ENCODE results near the gene SAMD3.
A peak's percentile ranks its signal among the peaks of the same experiment; 100 is the strongest.
"Not testable (repeated sequence)": the region's sequence is repeated elsewhere in the genome, so short reads cannot be mapped to it uniquely, and the experiment has no call there.

Gene SAMD3

DNA sequence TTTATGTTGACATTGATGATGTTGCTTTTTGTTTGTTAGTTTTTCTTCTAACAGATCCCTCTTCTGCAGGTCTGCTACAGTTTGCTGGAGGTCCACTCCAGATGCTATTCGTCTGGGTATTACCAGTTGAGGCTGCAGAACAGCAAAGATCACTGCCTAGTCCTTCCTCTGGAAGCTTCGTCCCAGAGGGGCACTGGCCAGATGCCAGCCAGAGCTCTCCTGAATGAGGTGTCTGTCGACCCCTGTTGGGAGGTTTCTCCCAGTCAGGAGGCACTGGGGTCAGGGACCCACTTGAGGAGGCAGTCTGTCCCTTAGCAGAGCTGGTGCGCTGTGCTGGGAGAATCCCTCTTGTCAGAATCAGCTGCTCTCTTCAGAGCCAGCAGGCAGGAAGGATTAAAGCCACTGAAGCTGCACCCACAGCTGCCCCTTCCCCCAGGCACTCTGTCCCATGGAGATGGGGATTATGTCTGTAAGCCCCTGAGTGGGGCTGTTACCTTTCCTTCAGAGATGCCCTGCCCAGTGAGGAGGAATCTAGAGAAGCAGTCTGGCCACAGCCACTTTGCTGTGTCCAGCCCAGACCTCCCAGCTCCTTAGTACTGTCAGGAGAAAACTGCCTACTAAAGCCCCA, 49.3 kb downstream of the SAMD3 start:
- DNase-seq, result not testable (repeated sequence)

DNA sequence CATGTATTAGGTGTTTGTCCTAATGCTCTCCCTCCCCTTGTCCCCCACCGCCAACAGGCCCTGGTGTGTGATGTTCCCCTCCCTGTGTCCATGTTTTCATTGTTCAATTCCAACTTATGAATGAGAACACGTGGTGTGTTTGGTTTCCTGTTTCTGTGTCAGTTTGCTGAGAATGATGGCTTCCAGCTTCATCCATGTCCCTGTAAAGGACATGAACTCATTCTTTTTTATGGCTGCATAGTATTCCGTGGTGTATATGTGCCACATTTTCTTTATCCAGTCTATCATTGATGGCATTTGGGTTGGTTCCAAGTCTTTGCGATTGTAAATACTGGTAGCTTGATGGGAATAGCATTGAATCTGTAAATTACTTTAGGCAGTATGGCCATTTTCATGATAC, 52.6 kb downstream of the SAMD3 start:
- DNase-seq, result not testable (repeated sequence)

DNA sequence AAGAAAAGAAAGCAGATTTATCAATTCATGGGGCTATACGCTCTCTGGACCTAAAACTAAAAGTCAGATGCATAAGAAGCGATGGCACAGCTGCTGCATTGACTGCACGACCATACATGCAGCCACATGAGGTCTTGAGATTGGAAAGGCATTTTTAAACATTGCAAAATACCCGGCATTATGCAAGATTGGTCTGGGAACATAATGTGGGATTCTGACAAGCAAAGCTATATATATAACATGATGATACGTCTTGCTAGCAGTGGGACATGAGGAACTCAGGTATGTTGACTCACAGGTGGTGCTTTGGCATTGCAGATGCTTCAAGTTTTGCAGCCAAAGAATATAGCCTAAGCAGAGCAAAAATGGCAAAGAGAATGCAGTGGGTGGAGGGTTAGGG, 55.1 kb downstream of the SAMD3 start:
- peak in 1 of 2 donors; percentile 14 for DNase-seq

DNA sequence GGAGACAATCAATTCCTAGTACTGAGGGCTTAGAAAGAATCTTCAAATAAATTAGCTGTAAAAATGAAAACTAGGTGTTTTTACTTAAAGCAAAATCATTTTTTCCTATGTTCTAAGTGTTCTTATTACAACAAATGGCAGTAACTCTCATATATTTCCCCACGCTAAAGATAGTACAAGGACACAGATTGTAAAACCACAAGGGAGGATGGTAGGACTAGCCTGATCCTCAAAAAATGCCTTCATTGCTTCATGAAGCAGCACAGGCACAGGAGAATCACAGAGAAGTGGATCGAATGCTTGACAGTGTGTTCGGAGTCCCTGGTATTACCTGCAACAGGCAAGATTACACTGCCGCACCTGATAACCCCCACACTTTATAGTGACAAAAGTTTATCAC, 58.5 kb downstream of the SAMD3 start:
- DNase-seq, result no peak

DNA sequence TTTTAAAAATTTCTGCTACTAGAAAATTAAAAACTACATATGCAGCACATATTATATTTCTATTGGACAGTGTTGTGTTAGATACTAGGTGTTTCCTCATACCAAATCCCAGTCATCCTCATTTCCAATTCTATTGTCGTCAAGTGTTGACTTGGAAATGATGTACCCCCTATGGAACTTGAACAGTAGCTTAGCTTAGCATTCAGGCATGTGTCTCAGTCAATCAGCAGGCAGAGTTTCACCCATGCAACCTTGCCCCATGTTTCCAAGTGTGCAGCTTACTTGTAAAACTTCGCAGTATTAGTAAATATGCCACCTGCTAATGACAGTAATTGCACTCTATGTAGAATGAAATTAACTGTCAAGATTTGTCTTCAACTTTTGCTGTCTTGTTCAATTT, 59.5 kb downstream of the SAMD3 start:
- DNase-seq, result no peak

DNA sequence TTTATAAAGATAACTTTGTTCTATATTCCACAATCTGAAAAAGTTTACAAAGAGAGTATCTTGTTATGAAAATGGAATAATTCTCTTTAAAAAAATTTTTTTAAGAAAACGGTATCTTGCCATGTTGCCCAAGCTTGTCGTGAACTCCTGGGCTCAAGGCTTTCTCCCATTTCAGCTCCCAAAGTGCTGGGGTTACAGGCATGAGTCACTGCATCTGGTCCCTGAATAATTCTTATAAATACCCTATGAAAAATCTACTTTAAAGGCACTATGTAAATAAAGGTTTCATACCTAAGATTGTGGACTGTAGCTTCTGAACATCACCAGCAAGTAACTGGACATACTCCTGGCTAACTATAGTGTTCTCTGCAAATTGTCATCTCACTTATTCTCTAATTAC, 60.3 kb downstream of the SAMD3 start:
- no peak for DNase-seq

DNA sequence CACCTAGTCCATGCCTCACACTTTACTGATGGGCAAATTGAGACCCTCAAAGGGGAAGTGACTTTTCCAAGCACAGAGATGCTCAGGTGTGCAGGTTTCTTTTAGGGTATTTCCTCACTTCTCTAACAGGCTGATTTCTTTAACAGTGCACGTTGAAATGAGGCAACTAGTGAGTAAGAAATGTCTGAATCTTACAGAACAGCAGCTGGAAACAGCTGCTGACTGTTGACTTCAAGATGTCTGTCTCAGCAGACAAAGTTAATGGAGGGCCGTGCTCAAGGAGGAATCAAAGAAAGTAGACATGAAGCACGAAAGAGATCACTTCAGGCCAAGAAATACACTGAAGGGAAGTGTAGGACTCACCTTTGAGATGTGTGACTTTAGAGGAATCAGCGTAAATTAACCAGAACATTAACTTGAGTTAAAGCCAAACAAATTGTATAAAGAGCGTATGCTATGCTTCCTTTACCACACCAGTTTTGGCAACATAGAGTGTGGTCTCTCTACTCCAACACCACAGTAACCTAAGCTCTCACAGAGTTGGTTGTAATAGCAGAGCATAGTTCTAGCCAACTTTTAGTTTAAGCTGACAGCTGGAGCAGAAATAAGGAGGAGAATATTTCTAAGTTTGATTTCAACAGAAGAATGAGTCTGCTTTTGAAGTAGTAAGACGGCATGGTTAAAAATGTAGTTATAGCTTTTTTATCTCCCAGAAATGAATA, 60.9 kb downstream of the SAMD3 start:
- DNase-seq, result no peak

DNA sequence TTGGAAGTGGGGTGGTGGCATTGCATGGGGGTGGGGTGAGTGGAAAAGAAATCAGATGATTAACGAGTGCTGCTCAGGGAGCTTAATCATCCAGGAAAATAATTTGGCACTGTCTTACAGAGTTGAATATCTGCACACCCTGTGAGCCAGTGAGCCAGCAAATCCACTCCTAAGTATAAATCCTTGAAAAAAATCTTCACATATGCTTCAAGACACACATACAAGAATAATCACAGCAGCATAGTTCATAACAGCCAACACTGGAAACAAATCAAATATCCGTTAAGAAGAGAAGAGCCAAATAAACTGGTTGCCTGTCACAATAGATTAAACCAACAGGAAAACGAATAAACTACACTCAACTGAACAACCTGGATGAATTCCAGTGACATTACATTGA, 62.8 kb downstream of the SAMD3 start:
- no peak for DNase-seq

DNA sequence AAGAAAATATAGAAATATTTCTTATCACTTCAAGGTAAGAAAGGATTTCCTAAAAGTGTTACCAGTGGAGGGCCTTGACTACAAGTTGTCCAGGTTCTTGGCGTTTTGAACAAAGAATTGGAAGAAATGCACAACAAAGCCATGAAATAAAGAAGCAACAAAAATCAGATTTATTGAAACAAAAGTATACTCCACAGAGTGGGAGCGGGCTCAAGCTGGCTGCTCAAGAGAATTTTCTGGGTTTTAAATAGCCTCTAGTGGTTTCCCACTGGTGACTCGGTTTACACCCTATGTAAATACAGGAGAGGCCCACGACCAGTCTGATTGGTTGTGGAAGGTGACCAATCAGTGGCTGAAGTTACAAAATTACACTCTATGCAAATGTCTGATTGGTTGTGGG, 64.2 kb downstream of the SAMD3 start:
- no peak for DNase-seq

DNA sequence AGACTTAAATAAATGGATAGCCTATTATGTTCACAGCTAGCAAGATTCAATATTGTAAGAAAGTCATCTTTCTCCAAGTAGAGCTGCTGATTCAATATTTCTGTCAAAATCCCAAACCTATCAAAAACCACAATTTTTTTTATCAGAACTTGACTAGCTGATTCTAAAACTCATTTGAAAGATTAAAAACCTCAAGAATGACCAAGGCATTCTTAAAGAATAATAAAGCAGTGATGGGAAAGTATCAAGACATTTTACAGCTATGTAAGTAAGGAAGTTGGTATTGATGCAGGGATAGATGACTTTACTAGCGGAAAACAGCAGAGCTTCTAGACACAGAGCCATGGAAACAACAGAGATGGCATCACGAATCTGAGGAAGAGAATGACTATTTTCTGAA, 64.7 kb downstream of the SAMD3 start:
- DNase-seq, result no peak

DNA sequence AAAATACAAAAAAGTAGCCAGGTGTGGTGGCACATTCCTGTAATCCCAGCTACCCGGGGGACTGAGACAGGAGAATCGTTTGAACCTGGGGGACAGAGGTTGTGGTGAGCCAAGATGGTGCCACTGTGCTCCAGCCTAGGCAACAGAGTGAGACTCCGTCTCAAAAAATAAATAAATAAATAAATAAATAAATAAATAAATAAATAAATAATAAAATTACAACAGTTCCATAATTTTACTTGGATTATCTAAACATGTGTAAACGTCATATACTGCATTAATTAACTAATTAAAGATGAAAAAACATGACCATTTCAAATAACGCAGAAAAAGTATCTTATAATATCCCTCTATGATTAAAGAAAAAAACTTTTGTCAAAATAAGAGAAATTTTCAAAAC, 65.8 kb downstream of the SAMD3 start:
- no peak for DNase-seq

DNA sequence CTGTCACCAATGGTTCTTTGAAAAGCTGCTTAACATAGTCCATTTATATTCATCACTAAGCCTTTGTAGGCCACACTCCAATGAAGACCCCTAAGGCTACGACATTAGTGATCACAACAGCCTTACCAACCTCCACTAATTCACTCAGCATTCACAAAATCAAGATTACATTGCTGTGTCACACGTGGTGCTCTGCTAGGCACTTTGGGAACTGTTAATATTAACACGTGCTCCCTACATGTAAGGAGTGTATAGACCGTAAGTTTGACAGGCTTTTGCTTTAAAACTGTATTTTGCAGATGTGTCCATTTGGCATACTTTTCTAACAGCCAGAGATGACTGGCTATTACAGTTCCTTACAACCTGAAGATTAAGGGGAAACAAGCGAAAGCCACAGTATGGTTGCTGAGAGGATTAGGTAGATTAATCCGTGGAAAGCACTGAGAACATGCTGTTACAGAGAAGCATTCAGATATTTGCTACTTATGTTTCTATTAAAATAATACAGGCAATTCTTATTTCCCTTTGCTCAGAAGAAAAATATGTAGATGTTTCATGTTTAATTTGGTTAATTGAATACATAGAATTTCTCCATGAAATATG, 69.7 kb downstream of the SAMD3 start:
- no peak for DNase-seq

DNA sequence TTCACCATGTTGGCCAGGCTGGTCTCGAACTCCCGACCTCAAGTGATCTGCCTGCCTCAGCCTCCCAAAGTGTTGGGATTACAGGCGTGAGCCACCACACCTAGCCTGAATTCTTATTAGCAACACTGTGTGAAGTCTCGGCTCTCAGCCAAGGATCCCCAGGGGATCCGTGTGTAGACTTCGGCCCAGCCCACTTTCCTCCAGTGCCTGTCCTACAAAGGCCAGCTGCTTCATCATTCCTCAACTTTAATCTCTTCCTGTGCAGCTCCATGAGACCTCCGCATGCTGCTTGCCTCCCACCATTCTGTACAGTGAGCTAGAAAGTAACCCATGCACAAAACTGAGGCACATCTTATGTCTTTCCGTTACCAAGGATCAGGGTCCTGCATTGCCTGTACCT, 71.8 kb downstream of the SAMD3 start:
- no peak for DNase-seq

DNA sequence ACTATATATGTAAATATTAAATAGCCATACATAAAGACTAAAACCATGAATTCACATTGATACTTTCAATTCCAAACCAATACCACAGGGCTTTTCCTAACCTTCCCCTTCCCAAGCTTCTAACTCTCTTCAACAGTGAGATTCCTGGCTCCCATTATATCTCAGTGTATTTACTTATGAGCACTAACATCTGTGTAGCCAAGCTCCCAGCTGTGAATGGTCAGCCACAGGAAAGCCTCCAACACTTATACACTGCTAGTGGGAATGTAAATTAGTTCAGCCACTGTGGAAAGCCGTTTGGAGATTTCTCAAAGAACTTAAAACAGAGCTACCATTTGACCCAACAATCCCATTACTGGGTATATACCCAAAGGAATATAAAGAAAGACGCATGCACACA, 73.7 kb downstream of the SAMD3 start:
- DNase-seq, result not testable (repeated sequence)

DNA sequence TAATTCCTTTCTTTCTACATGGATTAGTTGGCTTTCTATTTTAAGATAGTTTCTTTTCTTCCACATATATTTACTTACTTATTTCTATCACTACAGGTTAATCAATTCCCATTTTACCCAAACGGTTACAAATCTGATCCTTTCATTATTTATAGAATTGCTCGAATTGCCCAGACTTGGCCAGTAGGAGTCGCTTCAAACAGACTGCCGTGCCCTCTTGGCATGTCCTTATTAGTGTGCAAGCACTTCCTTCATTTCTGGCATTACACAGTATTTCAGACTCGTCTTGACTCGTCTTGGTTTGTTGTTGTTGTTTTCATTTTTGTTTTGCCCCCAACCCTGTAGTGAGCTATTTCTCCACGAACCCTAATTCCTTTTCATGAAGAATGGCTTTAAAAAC, 74.6 kb downstream of the SAMD3 start:
- peak; percentile 6 to 21 for DNase-seq

DNA sequence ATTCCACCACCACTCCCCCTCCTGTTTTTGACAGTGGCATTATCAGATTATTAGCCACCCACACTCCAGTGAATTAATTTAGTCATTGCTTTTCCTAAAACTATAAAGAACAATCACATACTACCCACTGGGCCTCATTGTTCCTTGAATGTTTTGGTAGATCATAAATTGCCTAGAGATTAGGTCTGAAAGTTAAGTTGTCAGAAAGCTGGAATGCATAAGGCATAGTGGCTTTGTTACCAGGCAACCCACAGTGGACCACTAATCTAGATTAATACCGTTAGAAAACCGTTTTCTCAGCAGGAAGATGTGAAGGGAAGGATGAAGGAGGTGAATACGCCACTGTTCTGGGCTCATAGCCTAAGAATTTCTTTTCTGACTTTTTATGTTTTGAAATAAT, 75.6 kb downstream of the SAMD3 start:
- no peak for DNase-seq

DNA sequence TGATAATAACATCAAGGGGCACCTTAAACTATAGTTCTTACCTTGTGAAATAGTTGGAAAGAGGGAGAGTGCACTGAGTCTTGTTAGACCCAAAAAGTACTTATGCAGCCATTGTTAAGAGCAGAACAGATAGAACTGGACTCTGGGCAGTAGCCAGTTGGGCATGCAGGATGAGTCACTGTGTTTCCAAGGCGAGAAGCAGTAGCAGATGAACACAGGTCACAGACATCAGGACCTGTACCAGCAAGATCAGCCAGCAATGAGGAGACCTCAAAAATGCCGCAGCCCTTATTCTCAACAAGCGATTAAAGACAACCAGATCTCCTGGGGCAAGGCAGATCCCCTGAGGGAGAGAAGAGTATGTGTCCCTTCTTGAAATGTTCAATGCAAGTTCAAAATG, 79.0 kb downstream of the SAMD3 start:
- no peak for DNase-seq

DNA sequence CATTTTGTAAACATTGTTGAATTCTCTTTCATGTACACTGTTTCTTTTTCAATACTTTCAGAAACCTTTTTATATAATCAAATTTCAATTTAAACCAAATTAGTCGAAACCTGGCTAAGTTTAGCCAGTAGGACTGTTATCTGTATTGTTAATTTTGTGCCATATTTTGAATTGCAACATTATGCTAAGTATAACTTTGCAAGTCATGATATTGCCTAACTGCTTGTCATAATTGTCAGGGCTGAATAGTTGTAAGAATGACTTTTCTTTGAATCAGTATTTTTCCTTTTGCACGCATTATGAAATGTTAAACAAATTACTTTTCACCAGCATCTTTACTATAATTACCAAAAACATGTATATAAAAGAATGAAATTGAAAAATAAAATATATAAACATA, 82.7 kb downstream of the SAMD3 start:
- DNase-seq, result peak; percentile 21 to 61

DNA sequence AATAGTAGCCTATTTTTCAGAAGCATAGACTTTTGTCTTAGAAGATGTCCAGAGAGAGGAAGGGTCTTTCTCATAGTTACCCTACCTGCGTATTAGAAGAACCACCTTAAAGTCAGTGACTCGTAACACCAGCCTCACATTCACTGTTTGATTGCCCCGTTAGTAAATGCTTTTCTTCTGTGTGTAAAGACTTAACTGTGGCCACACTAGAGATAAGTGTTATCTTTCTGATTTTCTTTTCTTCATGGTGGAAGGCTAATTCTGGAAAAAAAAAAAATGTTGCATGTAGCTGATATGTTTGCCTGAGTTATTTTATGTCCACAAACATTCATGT, 83.9 kb downstream of the SAMD3 start:
- DNase-seq, result no peak

DNA sequence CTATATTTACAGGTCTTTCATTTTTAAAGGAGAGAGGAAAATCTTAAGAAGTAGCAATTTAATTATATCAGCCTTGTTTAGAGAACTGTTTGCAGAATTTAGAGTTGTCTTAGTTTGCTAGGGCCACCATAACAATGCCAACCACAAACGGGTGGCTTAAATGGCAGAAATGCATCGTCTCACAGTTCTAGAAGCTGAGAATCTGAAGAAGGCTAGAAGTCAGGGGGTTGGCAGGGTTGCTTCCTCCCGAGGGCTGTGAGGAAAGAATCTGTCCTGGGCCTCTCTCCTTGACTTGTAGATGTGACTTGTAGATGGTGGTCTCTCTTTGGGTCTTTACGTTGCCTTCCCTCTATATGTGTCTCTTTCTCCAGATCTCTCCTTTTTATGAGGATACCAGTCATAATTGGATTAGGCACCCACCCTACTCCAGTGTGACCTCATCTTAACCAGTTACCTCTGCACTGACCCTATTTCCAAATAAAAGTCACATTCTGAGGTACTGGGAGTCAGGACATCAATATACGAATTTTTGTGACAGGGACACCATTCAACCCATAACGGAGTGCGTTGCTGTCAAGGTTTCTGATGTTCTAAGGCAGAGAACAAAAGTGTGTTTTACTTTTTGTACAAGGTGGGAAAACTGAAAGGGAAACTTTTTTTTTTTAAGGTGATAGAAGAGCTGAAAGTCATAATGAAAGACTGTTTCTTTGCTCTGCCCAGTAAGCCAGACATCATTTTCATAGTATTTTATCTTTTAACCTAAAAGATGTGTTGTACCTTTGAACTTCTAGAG, 84.4 kb downstream of the SAMD3 start:
- no peak for DNase-seq

DNA sequence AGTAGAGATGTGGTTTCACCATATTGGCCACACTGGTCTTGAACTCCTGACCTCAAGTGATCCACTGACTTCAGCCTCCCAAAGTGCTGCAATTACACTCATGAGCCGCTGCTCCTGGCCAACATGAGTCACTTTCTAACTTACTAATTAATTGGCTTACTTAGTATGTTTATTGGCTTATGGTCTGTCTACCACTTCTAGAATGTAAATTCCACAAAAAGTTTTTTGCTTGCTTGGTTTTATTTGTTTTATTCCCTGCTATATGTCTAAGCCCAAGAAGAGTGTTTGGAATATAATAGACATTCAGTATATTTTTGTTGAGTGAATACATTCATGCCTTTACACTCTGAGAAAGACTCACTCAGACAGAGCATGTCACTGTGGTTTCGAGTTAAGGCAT, 86.0 kb downstream of the SAMD3 start:
- no peak for DNase-seq

DNA sequence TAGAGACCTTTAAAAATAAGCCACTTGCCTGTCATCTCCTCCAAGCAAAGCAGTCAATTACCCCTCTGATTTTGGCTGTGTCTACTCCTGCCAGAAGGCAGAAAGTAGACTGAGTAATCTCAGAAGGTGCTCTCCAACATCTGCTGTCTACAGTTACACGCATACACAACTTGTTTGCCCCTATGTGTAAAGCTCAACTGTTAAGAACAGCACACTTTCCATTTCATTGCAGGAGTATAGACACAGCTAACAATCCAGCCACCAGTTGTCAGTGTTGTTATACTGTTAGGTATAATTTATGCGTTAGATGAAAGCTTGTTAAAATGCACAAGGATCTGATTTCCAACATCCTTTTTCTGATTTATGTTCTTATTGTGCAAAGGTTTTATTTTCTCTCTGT, 88.2 kb downstream of the SAMD3 start:
- DNase-seq, result no peak

DNA sequence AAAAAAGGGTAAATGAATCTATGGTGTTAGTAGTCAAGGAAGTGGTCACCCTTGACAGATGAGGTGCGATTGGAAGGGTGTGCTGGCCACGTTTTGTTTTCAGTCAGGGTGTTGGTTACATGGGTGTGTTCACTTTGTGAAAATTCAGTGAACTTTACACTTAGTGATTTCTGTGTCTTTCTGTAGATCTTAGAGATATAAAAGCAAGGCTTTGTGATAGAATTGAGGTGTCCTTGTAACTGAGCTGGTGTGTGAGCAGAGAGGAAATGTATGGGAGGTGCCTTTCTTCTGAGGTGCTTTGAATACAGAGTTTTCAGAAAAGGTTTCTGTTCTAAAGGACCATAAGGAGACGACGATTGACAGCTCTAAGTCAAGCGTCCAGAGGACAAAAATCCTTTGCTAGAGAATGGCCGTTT, 90.5 kb downstream of the SAMD3 start:
- DNase-seq, result no peak

DNA sequence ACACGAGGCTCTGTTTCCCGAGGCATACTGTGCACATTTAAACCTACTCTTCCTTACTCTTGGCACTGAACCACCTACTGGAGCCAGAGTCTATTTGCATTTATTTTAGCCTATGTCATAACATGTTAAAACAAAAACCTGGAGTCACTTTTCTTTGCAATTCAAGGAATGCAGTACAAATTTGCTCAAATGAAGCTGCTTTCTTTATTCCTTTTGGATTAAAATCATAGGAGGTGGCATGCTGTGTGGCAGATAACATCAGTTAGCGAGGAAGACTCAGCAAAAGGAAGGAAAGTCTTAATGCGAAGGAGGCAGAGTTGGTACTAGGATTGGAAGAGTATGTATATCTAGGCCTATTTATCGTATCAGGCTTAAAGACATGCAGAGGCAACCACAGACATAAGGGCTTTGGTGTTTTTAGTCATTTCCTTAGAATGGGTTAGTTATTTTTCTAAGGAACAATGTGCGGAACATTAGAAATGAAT, 92.9 kb downstream of the SAMD3 start:
- DNase-seq, result no peak
